ENCODE results near the gene CNTNAP2.

DNA sequence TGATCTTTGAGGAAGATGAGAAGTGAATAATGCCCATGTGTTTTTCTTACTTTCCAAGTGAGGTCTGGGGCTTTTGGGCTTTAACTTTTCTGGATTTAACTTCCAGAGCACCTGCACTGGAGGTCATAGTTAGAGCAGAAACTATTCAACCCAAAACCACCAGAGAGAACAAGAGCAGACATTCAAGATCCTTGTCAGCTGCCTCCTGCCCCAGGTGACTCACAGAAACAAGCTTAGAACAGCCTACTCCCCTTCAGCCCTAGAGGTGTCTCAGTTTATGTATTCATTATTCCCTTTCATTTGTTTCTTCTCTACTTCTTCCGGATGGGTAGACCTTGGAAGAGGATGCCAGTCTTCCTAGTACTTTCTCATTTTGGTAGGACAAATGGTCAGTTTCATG is 270.5 kb downstream of the CNTNAP2 start:
- TF ChIP-seq, protein P1, sequence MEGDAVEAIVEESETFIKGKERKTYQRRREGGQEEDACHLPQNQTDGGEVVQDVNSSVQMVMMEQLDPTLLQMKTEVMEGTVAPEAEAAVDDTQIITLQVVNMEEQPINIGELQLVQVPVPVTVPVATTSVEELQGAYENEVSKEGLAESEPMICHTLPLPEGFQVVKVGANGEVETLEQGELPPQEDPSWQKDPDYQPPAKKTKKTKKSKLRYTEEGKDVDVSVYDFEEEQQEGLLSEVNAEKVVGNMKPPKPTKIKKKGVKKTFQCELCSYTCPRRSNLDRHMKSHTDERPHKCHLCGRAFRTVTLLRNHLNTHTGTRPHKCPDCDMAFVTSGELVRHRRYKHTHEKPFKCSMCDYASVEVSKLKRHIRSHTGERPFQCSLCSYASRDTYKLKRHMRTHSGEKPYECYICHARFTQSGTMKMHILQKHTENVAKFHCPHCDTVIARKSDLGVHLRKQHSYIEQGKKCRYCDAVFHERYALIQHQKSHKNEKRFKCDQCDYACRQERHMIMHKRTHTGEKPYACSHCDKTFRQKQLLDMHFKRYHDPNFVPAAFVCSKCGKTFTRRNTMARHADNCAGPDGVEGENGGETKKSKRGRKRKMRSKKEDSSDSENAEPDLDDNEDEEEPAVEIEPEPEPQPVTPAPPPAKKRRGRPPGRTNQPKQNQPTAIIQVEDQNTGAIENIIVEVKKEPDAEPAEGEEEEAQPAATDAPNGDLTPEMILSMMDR (IDR thresholded peaks at IDR 0.05; ENCODE audit: insufficient read depth, low read length, poor library complexity, severe bottlenecking) = no peak
- TF ChIP-seq EZH2phosphoT487 (conservative IDR thresholded peaks at IDR 0.05; ENCODE audit: low read length) = no peak
